HG03460 (cell line): ENCODE results near the gene KIF4A.
A peak's percentile ranks its signal among the peaks of the same experiment; 100 is the strongest.

Experiments used
- ATAC-seq: cut with Tn5 transposase; IDR thresholded peaks from one replicate; pipeline ENCODE4 v1.9.1; 2021; ENCODE audit not compliant: unreplicated experiment

Gene KIF4A

DNA sequence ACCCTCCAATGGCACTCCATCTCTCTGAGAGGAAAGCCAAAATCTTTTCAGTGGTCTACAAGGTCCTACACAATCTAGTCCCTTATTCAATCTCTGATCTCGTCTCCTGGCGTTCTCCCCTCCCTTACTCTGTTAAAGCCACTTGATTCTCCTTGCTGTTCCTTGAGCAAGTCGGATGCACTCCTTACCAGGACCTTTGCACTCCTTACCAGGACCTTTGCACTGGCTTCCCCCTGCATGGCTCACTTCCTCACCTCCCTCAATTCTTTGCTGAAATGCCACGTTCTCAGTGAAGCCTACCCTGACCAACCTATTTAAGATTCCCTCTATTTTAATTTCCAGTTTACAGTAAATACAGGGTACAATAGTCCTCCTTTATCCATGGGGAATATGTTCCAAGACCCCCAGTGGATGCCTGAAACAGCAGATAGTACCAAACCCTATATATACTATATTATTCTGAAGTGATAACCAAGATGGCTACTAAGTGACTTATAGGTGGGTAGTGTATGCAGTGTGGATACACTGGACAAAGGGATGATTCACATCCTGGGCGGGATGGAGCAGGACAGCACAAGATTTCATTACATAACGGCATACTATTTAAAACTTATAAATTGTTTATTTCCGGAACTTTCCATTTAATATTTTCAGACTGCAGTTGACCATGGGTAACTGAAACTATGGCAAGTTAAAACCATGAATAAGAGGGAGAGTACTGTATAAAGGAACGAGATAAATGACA, 148.2 kb downstream of the KIF4A start:
- ATAC-seq: no peak

DNA sequence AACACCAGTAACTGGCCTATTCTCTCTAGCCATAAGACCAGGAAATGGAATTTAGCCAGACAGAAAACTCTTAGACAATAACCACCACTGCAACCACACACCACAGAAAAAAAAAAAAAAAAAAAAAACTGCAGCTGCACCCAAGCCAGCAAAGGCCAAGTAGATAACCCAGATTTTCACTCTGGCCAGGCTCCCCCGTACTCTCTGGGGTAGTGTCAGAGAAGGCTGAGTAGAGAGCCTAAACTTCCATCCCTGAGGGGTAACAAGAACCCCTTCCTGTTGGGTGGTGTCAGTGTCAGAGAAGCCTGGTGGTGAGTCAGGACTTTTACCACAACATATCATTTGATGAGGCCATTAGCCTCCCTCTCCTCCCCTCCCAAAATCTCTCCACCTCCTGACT, 149.1 kb downstream of the KIF4A start:
- ATAC-seq: no peak

DNA sequence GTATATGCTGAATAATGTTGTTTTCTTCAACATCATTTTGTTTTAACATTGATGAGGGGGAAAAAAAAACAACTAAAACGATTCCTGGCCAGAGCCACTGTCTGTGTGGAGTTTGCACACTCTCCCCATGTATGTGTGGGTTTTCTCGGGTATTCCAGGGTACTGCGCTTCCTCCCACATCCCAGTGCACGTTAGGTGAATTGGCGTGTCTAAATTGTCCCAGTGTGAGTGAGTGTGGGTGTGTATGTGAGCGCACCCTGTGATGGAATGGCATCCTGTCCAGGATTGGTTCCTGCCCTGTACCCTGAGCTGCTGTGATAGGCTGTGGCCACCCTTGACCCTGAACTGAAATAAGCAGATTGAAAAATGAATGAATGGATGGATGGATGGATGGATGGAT, 152.3 kb downstream of the KIF4A start:
- ATAC-seq: no peak

DNA sequence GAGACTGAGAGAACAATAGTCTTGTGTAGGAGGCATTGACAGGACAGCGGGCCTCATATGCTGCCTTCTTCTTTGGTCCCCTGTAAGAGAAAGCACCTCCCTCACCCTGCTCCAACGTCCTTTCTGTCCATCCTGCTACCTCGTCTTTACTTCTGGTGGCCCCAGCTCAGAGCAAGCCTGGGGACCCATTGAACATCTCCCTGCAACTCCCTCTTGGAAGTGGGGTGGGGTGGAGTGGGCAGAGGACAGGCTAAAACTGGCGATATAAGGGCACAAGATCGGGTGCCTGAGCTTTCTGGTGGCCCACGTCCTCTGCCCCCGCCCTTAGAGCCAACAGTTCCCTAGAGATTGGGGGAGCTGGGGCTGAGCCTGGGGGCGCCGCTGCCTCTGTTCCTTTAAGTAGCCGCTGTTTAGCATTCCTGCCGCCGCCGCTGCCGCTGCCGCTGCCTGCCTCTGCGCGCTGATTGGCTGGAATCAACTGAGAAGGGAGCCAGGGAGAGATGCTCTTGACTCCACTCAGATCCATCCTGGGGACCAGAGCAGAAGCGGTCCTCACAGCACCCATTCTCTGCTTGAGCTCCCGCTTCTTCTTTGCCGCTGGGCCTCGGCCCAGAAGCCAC, 154.5 kb downstream of the KIF4A start, which contains the start of gene DLG3:
TSS of gene DLG3 (plus strand) at position 510 of the 620 bp plus-strand sequence. CDS start 367 bp downstream, outside the sequence.
- no peak for ATAC-seq

DNA sequence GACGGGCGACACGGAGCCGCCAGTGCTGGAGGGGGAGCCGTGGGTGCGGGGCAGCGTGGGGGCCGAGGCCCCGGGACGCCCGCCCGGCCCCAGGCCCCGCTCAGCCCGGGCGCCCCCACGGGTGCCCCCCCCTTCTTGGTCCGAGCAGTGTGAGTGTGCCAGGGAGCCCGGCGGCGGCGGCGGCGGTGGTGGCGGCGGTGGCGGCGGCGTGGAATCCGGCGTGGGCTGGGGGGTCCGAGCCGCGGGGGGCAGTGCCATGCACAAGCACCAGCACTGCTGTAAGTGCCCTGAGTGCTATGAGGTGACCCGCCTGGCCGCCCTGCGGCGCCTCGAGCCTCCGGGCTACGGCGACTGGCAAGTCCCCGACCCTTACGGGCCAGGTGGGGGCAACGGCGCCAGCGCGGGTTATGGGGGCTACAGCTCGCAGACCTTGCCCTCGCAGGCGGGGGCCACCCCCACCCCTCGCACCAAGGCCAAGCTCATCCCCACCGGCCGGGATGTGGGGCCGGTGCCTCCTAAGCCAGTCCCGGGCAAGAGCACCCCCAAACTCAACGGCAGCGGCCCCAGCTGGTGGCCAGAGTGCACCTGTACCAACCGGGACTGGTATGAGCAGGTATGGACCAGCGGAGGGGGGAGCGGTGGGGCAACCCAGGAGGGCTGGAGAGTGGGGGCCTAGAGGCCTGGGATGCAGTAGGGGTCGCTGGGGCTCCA, 155.2 kb downstream of the KIF4A start:
- no peak for ATAC-seq

DNA sequence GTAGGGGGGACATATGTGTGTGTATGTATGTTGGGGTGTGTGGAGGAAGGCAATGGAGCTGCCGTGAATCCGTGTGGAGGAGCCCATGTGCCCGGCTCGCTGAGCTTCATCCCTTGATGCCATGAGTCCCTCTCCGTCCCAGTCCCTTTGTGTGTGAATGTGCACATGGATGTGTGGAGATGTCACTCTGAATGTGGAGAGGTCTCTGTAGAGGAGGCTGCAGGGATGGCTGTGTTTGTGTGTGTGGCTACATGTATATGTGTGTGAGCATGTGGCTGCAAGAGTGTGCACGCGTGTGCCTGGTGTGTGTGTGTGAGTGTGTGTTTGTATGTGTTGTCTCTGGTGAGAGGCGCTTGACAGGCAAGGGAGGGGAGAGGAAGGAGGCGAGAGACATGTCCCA, 156.0 kb downstream of the KIF4A start:
- no peak for ATAC-seq

DNA sequence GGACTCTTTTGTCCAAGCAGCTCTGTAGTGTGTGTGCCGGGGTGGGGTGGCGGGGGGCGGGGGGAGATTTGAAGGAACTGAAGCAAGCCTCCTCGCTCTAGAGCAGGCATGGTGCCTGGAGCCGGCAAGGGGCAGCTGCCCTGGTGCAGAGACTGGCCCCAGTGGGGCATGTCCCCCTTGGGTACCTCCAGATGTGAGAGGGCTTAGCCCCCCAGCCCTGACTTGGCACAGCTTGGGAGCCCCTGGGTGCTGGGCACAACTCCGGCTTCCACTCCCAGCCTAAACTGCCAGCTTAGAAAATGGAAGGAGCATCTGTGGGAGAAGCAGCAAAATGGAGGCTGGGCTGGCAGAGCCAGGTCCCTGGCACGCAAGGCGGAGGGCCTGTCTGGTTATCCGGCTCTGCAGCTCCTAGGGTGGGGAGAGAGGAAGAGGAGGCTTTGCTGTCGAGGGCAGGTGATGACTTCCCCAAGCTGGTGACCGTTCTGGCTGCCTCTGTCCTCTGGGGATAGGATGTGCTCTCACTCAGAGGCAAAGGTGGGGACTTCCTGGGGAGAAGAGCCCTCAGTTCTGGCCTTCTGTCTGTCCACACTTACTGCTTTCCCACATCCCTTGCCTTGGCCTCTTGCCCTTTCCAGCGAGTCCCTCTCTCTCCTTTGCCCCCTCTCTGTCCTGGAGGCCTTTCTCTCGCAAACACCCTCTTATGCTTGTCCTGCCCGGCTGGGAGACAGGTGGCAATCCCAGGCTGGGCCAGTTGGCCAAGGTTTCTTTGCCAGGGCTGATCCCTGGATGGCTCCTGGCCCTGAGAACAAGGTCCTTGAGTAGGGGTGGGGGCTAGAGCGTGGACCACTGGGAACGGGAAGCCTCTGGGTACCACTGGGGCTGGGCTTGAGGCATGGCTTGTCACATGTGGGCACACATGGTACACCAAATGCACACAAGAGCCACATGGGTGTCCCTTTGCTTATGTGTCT, 156.8 kb downstream of the KIF4A start:
- ATAC-seq: no peak

DNA sequence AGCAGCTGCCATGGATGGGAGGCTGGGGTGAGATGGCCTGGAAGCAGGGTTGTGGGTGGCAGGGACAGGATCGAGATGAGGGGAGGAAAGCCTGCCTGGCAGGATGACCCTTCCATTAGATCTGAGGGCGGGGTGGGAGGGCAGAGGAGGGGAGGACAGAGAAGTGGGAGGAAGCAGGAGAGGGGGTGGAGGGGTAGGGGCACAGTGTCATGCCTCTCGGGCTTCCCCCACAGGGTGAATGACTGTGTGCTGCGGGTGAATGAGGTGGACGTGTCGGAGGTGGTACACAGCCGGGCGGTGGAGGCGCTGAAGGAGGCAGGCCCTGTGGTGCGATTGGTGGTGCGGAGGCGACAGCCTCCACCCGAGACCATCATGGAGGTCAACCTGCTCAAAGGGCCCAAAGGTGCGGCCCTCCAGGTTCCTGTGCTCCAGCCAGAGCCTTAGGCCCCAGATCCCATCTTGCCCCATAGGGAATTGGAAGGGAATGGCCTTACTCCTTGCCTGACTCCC, 159.6 kb downstream of the KIF4A start:
- no peak for ATAC-seq

DNA sequence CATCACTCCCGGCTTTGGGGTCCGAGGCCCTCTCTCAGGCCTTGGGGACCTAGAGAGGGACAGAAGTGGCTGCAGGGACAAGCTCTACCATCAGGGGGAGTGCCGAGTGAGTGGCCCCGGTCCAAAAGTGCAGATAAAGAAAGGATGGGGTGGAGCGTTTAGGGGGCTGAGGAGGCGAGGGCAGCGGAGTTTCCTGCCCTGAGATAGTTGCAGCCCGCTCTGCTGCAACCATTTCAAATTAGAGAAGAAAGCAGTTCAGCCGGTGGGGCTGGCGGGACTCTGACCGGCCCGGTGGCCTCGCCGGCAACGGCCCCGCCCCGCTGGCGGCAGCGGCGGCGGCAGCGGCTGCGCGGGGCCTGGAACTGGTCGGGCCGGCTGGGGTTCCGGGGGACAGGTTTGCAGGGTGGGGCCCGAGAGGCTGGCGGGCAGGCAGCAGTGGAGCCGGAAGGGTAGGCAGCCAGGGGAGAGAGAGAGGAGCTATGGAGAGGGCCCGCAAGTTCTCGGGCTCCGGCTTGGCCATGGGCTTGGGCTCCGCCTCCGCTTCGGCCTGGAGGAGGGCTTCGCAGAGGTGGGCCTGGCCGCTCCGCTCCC, 162.3 kb downstream of the KIF4A start:
- ATAC-seq: peak; percentile 34

DNA sequence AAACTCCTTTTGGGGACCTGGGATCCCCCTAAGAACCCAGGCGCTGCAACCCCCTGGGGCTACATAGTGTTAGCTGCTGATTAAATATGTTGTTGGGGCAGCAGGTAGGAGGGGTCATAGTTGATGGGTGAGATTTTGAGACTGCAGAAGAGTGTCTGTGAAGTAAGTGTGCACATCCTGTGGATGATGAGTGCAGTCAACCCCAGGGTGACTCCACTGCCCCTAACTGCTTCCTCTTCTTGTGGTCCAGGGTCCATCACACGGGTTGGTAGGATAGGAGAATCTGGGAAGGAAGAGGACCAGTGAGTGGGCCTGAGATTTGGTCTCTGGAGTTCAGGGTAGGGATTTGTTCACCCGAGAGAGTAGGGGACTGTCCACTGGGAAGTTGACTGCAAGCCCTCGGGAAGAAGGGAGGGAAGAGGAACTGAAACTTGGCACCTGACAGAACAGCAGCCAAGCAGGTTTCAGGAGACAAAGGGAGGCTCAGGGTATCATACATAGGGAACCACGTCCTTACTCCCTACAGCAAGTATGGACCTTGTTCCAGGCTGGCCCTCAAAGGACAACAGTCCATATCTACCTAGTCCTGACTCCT, 163.2 kb downstream of the KIF4A start:
- ATAC-seq: no peak

DNA sequence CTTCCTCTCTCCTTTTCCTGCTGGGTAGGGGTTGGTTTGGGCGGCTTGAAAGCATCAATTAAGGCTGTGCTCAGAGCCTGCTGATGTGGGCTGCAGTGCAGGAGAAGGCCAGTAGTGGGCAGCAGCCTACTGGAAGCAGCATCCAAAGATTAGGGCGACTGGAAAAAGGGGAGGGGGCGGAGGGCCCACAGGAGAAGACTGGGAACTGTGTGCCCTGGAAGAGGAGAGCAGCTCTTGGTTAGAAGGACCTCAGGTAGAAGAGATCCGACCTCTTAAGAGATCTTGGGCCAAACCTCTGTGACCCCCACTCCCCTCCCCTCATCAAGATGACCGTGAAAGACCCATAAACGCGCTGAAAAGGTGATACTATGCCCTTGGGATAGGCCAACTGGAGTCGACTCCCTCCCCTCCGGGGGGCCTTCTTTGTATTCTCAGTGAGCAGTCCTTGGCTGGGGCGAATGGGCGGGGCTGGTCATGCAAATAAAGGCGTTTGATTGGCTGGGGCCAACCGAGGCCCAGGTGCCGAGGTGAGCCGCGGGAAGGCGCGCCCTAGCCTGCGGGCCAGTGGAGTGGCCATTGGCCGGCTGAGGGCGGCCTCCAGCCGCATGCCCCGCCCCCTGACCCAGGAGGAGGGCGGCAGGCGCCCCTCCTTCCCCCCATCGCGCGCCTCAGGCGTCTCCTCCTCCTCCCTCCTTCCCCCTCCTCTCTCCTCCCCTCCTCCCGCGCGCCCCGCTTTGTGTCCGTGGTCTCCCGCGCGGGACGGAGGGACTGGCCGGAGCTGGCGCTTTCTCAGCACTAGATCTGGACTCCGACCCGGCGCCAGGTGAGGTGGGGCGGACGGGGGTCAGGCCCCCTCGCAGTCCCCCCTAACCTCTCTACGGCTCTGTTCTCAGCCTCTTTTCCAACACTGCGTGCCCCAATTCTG, 164.8 kb downstream of the KIF4A start:
- ATAC-seq: peak; percentile 68

DNA sequence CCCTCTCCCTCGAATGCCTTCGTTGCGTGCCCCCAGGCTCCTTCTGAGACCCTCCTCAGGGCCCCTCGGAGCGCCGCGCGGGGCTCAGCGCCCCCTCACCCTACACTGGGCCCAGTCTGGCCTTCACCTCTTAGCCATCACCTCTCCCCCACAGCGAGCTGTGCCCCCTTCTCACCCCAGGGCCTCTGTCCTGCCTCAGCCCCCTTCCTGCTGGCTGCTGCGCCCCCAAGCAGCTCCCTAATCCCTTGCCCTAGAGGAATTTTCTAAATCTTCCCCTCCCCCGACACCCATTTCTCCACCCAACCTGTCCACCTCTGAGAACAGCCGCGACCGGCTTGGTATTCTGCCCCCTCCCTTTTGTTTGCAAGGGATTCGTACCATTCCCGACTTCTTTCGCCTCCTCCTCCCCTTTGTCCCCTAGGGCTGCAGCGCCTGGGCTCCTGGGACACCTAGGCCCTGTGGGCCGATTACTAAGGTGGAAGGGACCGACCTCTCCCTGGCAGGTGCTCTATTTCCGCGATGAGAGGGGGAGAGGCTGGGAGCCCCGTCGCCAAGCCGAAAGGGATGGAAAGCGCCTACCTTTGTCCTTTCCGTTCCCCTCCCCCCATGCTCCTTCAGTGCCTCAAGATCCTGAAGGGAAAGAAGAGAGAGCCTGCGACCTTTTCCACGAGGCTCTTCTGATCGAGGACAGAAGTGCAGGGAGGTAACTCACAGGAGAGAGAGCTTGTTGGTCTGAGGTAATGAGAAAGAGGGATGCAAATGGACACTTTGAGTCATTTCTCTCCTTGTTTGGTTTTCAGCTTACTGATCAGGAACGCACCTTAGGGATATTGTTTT, 165.7 kb downstream of the KIF4A start:
- ATAC-seq: no peak

DNA sequence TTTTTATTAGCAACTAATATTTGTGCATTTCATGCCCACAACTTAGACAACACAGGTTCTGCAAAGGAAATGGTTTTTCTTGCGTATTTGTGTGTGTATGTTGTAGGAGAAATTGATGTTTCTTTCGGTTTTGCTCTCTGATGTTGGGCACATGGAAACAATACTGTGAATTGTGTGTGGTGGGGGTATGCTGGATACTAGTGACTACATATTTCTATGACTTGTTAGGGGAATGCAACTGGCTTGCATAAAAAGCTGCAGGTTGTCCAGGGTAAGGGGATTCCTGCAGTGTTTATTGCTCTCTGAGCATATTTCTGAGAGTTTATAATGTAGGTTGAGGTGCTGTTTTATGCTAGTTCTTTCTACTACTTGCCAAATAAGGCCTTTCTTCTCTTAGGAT, 166.4 kb downstream of the KIF4A start:
- ATAC-seq: no peak

DNA sequence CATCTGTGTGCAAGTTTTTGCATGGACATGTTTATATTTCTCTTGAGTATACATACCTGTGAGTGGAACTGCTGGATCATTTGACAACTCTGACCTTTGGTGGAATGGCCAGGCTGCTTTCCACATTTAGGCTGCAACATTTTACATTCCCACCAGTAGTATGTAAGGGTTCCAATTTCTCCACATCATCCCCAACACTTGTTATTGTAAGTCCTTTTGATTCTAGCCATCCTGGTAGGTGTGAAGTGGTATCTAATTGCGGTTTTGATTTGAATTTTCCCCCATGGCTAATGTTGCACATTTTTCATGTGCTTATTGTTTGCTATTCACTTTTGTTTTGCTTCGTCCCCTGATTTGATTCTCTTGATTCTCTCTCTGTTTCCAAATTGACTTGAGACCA, 171.1 kb downstream of the KIF4A start:
- no peak for ATAC-seq

DNA sequence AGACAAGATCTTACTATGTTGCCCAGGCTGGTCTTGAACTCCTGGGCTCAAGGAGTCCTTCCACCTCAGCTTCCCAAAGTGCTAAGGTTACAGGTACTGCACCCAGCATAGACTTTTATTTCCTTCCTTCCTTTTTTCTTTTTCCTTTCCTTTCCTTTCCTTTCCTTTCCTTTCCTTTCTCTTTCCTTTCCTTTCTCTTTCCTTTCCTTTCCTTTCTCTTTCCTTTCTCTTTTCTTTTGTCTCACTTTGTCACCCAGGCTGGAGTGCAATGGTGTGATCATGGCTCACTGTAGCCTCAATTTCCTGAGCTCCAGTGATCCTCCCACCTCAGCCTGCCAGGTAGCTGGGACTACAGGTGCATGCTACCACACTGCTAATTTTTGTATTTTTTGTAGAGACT, 174.1 kb downstream of the KIF4A start:
- no peak for ATAC-seq

DNA sequence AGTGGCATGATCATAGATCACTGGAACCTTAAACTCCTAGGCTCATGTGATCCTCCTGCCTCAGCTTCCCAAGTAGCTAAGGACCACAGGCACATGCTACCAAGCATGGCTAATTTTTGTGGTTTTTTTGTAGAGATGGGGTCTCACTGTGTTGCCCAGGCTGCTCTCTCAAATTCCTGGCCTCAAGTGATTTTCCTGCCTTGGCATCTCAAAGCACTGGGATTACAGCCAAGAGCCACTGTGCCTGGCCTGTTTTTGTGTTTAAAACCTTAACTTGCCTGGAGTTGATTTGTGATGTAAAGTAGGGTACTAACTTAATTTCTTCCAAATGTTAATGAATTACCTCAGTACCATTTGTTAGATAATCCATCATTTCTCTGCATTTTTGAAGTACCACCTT, 177.1 kb downstream of the KIF4A start:
- ATAC-seq: no peak

DNA sequence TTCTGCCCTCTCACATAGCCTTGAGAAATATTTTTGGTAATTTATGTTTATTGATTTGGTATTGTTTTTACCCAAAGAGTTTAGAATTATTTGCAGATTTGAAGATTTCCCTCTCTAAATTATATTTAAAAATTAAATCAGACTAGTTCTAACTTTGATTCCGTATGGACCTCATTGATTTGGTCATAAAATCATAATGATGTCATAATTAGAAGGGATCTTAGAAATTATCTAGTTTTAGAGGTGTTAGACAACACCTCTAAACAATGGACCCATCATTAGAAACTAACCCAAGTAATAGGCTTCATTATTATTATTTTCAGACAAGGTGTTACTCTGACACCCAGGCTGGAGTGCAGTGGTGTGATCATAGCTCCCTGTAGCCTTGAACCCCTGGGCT, 178.8 kb downstream of the KIF4A start:
- no peak for ATAC-seq
